Mesenchymal stem cell (in vitro differentiated cells and primary cell): Measurements from ENCODE around the gene FXR2.
"Not testable (repeated sequence)": the region's sequence is repeated elsewhere in the genome, so short reads cannot be mapped to it uniquely, and the experiment has no call there.

Experiments used
- DNase-seq: peaks from one replicate; pipeline ENCODE4 v3.0.0-alpha.2; 2013
- H2AFZ ChIP-seq: one replicate; pipeline ENCODE4 v1.6.1; 2013; ENCODE audit warnings: low read depth, mild to moderate bottlenecking, control low read depth, inconsistent platforms, low read length, moderate library complexity
- H2AK5ac ChIP-seq: 2 replicates; pipeline ENCODE4 v1.6.1; 2013; ENCODE audit warnings: low read length, moderate library complexity, mild to moderate bottlenecking, inconsistent platforms; ENCODE audit not compliant: severe bottlenecking
- H2BK120ac ChIP-seq: one replicate; pipeline ENCODE4 v1.6.1; 2013; ENCODE audit warnings: low read depth, mild to moderate bottlenecking, inconsistent platforms, low read length, moderate library complexity
- H2BK12ac ChIP-seq, 2 experiments: one replicate each; pipeline ENCODE4 v1.6.1; 2013; ENCODE audit warnings: inconsistent platforms in 2 of 2, low read length in 2 of 2, mild to moderate bottlenecking in 2 of 2, moderate library complexity in 2 of 2, control low read depth in 1 of 2
- H2BK15ac ChIP-seq: one replicate; pipeline ENCODE4 v1.6.1; 2013; ENCODE audit warnings: mild to moderate bottlenecking, low read depth, inconsistent platforms; ENCODE audit not compliant: poor library complexity, severe bottlenecking
- H2BK5ac ChIP-seq: 2 replicates; pipeline ENCODE4 v1.6.1; 2013; ENCODE audit warnings: low read depth, mild to moderate bottlenecking, low read length, control low read depth, inconsistent platforms; ENCODE audit not compliant: poor library complexity, severe bottlenecking
- H3K14ac ChIP-seq, 2 experiments: one replicate each; pipeline ENCODE4 v1.6.1; 2013; ENCODE audit warnings: inconsistent platforms in 2 of 2, low read length in 2 of 2, control low read depth in 1 of 2, mild to moderate bottlenecking in 1 of 2, moderate library complexity in 1 of 2
- H3K18ac ChIP-seq, 2 experiments: one replicate each; pipeline ENCODE4 v1.6.1; 2013; ENCODE audit warnings: inconsistent platforms in 2 of 2, low read length in 2 of 2, control low read depth in 1 of 2, low read depth in 1 of 2, mild to moderate bottlenecking in 1 of 2
- H3K23ac ChIP-seq, 2 experiments: one replicate each; pipeline ENCODE4 v1.6.1; 2013; ENCODE audit warnings: inconsistent platforms in 2 of 2, low read length in 2 of 2, mild to moderate bottlenecking in 2 of 2, moderate library complexity in 2 of 2, control low read depth in 1 of 2
- H3K27ac ChIP-seq: 2 replicates; pipeline ENCODE4 v1.5.1; 2013; ENCODE audit warnings: mild to moderate bottlenecking, moderate library complexity, low read length, control low read depth, inconsistent platforms; ENCODE audit not compliant: poor library complexity, severe bottlenecking
- H3K27me3 ChIP-seq, 2 experiments: 2 replicates each; pipeline versions ENCODE4 v1.6.1 to v1.7.0; 2013; ENCODE audit warnings: low read length in 2 of 2, mild to moderate bottlenecking in 2 of 2, moderate library complexity in 2 of 2, control low read depth in 1 of 2, inconsistent platforms in 1 of 2; ENCODE audit not compliant: control insufficient read depth in 1 of 2, insufficient read depth in 1 of 2
- H3K36me3 ChIP-seq, 2 experiments: 2 replicates each; pipeline versions ENCODE4 v1.6.1 to v1.7.0; 2013; ENCODE audit warnings: low read length in 2 of 2, control low read depth in 1 of 2, inconsistent platforms in 1 of 2, low read depth in 1 of 2, mild to moderate bottlenecking in 1 of 2; ENCODE audit not compliant: insufficient read depth in 2 of 2, control insufficient read depth in 1 of 2
- H3K4ac ChIP-seq, 2 experiments: one replicate each; pipeline ENCODE4 v1.6.1; 2013; ENCODE audit warnings: inconsistent platforms in 2 of 2, low read length in 2 of 2, mild to moderate bottlenecking in 2 of 2, moderate library complexity in 2 of 2, control low read depth in 1 of 2, low read depth in 1 of 2
- H3K4me1 ChIP-seq: 2 replicates; pipeline ENCODE4 v1.6.1; 2013; ENCODE audit warnings: low read depth, low read length, control low read depth; ENCODE audit not compliant: control insufficient read depth, insufficient read depth
- H3K4me2 ChIP-seq: 2 replicates; pipeline ENCODE4 v1.6.1; 2013; ENCODE audit warnings: low read length, mild to moderate bottlenecking, inconsistent platforms; ENCODE audit not compliant: poor library complexity, severe bottlenecking
- H3K4me3 ChIP-seq, 2 experiments: 2 replicates each; pipeline versions ENCODE4 v1.5.1 to v1.7.0; 2013; ENCODE audit warnings: low read length in 2 of 2, mild to moderate bottlenecking in 2 of 2, control low read depth in 1 of 2, low read depth in 1 of 2; ENCODE audit not compliant: insufficient read depth in 1 of 2
- H3K79me1 ChIP-seq: replicated peaks from 2 replicates; pipeline ENCODE4 v1.6.1; 2013; ENCODE audit warnings: mild to moderate bottlenecking, control low read depth, low read length, inconsistent platforms; ENCODE audit not compliant: poor library complexity, severe bottlenecking
- H3K9ac ChIP-seq: 2 replicates; pipeline ENCODE4 v1.7.0; 2013; ENCODE audit warnings: mild to moderate bottlenecking, low read length, moderate library complexity
- H3K9me3 ChIP-seq: 2 replicates; pipeline ENCODE4 v1.7.0; 2013; ENCODE audit warnings: mild to moderate bottlenecking, low read length; ENCODE audit not compliant: control insufficient read depth
- H4K8ac ChIP-seq: one replicate; pipeline ENCODE4 v1.6.1; 2013; ENCODE audit warnings: inconsistent platforms, mild to moderate bottlenecking, low read length, moderate library complexity
- H4K91ac ChIP-seq: one replicate; pipeline ENCODE4 v1.6.1; 2013; ENCODE audit warnings: mild to moderate bottlenecking, low read length, inconsistent platforms
- WGBS: methylation state at CpG from one replicate; pipeline ENCODE4 v1.1.7; 2013; ENCODE audit warnings: mixed read lengths; 5-methylcytosine and 5-hydroxymethylcytosine counted together

The FXR2 gene

GRCh38 chr17:7606280-7606679 is 8.4 kb downstream of the FXR2 start:
- no peak overlapping the region for H3K4me3 ChIP-seq
- no peak overlapping the region for H3K9ac ChIP-seq
- H3K4ac ChIP-seq = no peak overlapping the region
- H2BK12ac ChIP-seq = no peak overlapping the region
- no peak overlapping the region for H2AFZ ChIP-seq
- no peak overlapping the region for H2BK15ac ChIP-seq
- H3K23ac ChIP-seq = no peak overlapping the region
- no peaks in the 10 kb centered on the region for H3K9me3 ChIP-seq
- DNase-seq = no peak
- H3K27me3 ChIP-seq = no peaks in the 10 kb centered on the region
- no peak overlapping the region for H3K14ac ChIP-seq
- H3K79me1 ChIP-seq = peaks cover 24% of the 10 kb centered on the region
- no peak overlapping the region for H4K91ac ChIP-seq
- H3K27ac ChIP-seq = no peak overlapping the region
- no peak overlapping the region for H2BK5ac ChIP-seq
- H2BK120ac ChIP-seq = no peak overlapping the region
- H3K36me3 ChIP-seq = peaks cover 34 to 63% of the 10 kb centered on the region in 2 experiments
- H4K8ac ChIP-seq = no peak overlapping the region
- H2AK5ac ChIP-seq = no peak overlapping the region
- H3K4me2 ChIP-seq = no peak overlapping the region
- 100% methylated on average over 4 of the region's 4 CpGs for WGBS
- H3K4me1 ChIP-seq = peaks cover 1% of the 10 kb centered on the region
- no peak overlapping the region for H3K18ac ChIP-seq

- H4K91ac ChIP-seq, H2BK5ac ChIP-seq, H2BK15ac ChIP-seq, H3K18ac ChIP-seq, H3K4me2 ChIP-seq, H3K9ac ChIP-seq, H4K8ac ChIP-seq, H3K27me3 ChIP-seq, H3K14ac ChIP-seq, H2AFZ ChIP-seq, H3K4ac ChIP-seq, H2AK5ac ChIP-seq, H3K9me3 ChIP-seq, H2BK120ac ChIP-seq, H2BK12ac ChIP-seq, H3K27ac ChIP-seq, H3K4me1 ChIP-seq, DNase-seq, H3K23ac ChIP-seq, H3K4me3 ChIP-seq: not testable (repeated sequence)
- 100% methylated on average over 1 of the region's 5 CpGs for WGBS
- Histone ChIP-seq H3K79me1 (peaks cover 36% of the 10 kb centered on the region), H3K36me3 (peaks cover 77 to 85% of the 10 kb centered on the region in 2 experiments)
Measured at GRCh38 chr17:7597561-7597960, 17.1 kb downstream of the FXR2 start.

GRCh38 chr17:7593296-7593695 is 21.4 kb downstream of the FXR2 start:
- H2AK5ac ChIP-seq = no peak overlapping the region
- H3K4me3 ChIP-seq = no peak overlapping the region
- no peak overlapping the region for H3K27ac ChIP-seq
- peaks cover 36% of the 10 kb centered on the region for H3K79me1 ChIP-seq
- H3K27me3 ChIP-seq = no peaks in the 10 kb centered on the region
- H3K36me3 ChIP-seq = peaks cover 71 to 80% of the 10 kb centered on the region in 2 experiments
- H4K8ac ChIP-seq = no peak overlapping the region
- H3K9ac ChIP-seq = peak overlapping the region; percentile 38
- H2BK12ac ChIP-seq = no peak overlapping the region
- H3K4me2 ChIP-seq = no peak overlapping the region
- H3K14ac ChIP-seq = no peak overlapping the region
- H3K4ac ChIP-seq = no peak overlapping the region
- H2BK120ac ChIP-seq = no peak overlapping the region
- H3K18ac ChIP-seq = no peak overlapping the region
- no peak overlapping the region for H4K91ac ChIP-seq
- no peak overlapping the region for H2BK5ac ChIP-seq
- no peak overlapping the region for H2BK15ac ChIP-seq
- H3K4me1 ChIP-seq = peaks cover 33% of the 10 kb centered on the region
- H3K9me3 ChIP-seq = no peaks in the 10 kb centered on the region
- 95% methylated on average over 12 of the region's 12 CpGs for WGBS
- no peak overlapping the region for H3K23ac ChIP-seq
- no peak overlapping the region for H2AFZ ChIP-seq
- DNase-seq = no peak

GRCh38 chr17:7592422-7593021 is 22.2 kb downstream of the FXR2 start:
- H4K8ac ChIP-seq = no peak overlapping the region
- H2AK5ac ChIP-seq = no peak overlapping the region
- H3K9me3 ChIP-seq = no peaks in the 10 kb centered on the region
- no peak overlapping the region for H3K4me3 ChIP-seq
- H3K4me2 ChIP-seq = no peak overlapping the region
- peaks cover 40% of the 10 kb centered on the region for H3K4me1 ChIP-seq
- no peak overlapping the region for H3K27ac ChIP-seq
- H2BK120ac ChIP-seq = no peak overlapping the region
- no peak overlapping the region for H3K18ac ChIP-seq
- no peak overlapping the region for H2BK12ac ChIP-seq
- no peak overlapping the region for H2AFZ ChIP-seq
- no peak overlapping the region for H2BK5ac ChIP-seq
- H4K91ac ChIP-seq = no peak overlapping the region
- no peak overlapping the region for H3K14ac ChIP-seq
- peaks cover 71 to 85% of the 10 kb centered on the region in 2 experiments for H3K36me3 ChIP-seq
- no peak overlapping the region for H3K4ac ChIP-seq
- 98% methylated on average over 23 of the region's 23 CpGs for WGBS
- no peaks in the 10 kb centered on the region for H3K27me3 ChIP-seq
- DNase-seq = no peak
- no peak overlapping the region for H3K23ac ChIP-seq
- H2BK15ac ChIP-seq = no peak overlapping the region
- no peak overlapping the region for H3K9ac ChIP-seq
- H3K79me1 ChIP-seq = peaks cover 36% of the 10 kb centered on the region
